Neuronal stem cell (in vitro differentiated cells): ENCODE measurements around the gene SLC27A5.

Source experiments
- DNase-seq: peaks from one replicate; pipeline ENCODE4 v3.0.0-alpha.2; 2013; ENCODE audit warnings: low spot score
- H2AFZ ChIP-seq: one replicate; pipeline ENCODE4 v1.6.1; 2013; ENCODE audit warnings: mild to moderate bottlenecking, low read length, inconsistent platforms
- H2AK5ac ChIP-seq: 2 replicates; pipeline ENCODE4 v1.6.1; 2013; ENCODE audit warnings: low read depth, mild to moderate bottlenecking, inconsistent platforms, low read length, moderate library complexity, mixed read lengths
- H2BK120ac ChIP-seq: 2 replicates; pipeline ENCODE4 v1.6.1; 2013; ENCODE audit warnings: low read depth, mild to moderate bottlenecking, inconsistent platforms, low read length, moderate library complexity, mixed read lengths
- H2BK12ac ChIP-seq: one replicate; pipeline ENCODE4 v1.6.1; 2013; ENCODE audit warnings: low read length, inconsistent platforms
- H2BK15ac ChIP-seq: 2 replicates; pipeline ENCODE4 v1.6.1; 2013; ENCODE audit warnings: mild to moderate bottlenecking, low read length, inconsistent platforms, mixed read lengths
- H2BK5ac ChIP-seq: one replicate; pipeline ENCODE4 v1.6.1; 2013; ENCODE audit warnings: inconsistent platforms, mild to moderate bottlenecking, low read length, moderate library complexity
- H3K14ac ChIP-seq: one replicate; pipeline ENCODE4 v1.6.1; 2013; ENCODE audit warnings: low read length, inconsistent platforms
- H3K18ac ChIP-seq: 2 replicates; pipeline ENCODE4 v1.6.1; 2013; ENCODE audit warnings: low read length, inconsistent platforms
- H3K23ac ChIP-seq: 2 replicates; pipeline ENCODE4 v1.6.1; 2013; ENCODE audit warnings: low read depth, mild to moderate bottlenecking, mixed read lengths, low read length, inconsistent platforms; ENCODE audit not compliant: poor library complexity
- H3K27ac ChIP-seq: replicated peaks from 3 replicates; pipeline ENCODE4 v1.5.1; 2013; ENCODE audit warnings: low read length, inconsistent platforms
- H3K27me3 ChIP-seq, 3 experiments: 2 replicates each; pipeline ENCODE4 v1.6.1; 2013; ENCODE audit warnings: low read length in 3 of 3, mild to moderate bottlenecking in 2 of 3, inconsistent platforms in 1 of 3, low read depth in 1 of 3, mixed read lengths in 1 of 3, moderate library complexity in 1 of 3; ENCODE audit not compliant: control insufficient read depth in 3 of 3, insufficient read depth in 3 of 3
- H3K36me3 ChIP-seq, 2 donors: replicated peaks in 1 of 2; 2 replicates each; pipeline ENCODE4 v1.6.1; 2013; ENCODE audit warnings: low read length in 2 of 2; ENCODE audit not compliant: control insufficient read depth in 2 of 2, insufficient read depth in 2 of 2
- H3K4ac ChIP-seq: 2 replicates; pipeline ENCODE4 v1.6.1; 2013; ENCODE audit warnings: inconsistent platforms, mild to moderate bottlenecking, low read length, moderate library complexity
- H3K4me1 ChIP-seq, 2 donors: 1 replicate in 1 of 2; 2 replicates in 1 of 2; pipeline ENCODE4 v1.6.1; 2013; ENCODE audit warnings: low read length in 2 of 2, low read depth in 1 of 2; ENCODE audit not compliant: control insufficient read depth in 2 of 2, insufficient read depth in 1 of 2
- H3K4me2 ChIP-seq: one replicate; pipeline ENCODE4 v1.6.1; 2013; ENCODE audit warnings: mild to moderate bottlenecking, low read length, inconsistent platforms; ENCODE audit not compliant: insufficient read depth, poor library complexity, severe bottlenecking
- H3K4me3 ChIP-seq, 2 donors: 2 replicates each; pipeline ENCODE4 v1.5.1; 2013; ENCODE audit warnings: low read length in 2 of 2, mild to moderate bottlenecking in 2 of 2, inconsistent platforms in 1 of 2, moderate library complexity in 1 of 2
- H3K79me1 ChIP-seq: one replicate; pipeline ENCODE4 v1.6.1; 2013; ENCODE audit warnings: low read depth, mild to moderate bottlenecking, inconsistent platforms, low read length, moderate library complexity
- H3K9ac ChIP-seq: one replicate; pipeline ENCODE4 v1.6.1; 2013; ENCODE audit warnings: mild to moderate bottlenecking, low read depth, low read length, inconsistent platforms; ENCODE audit not compliant: poor library complexity
- H3K9me3 ChIP-seq, 2 donors: replicated peaks in 1 of 2; 2 replicates each; pipeline versions ENCODE3 to v1.6.1; 2013; ENCODE audit warnings: low read length in 2 of 2, mild to moderate bottlenecking in 2 of 2, inconsistent platforms in 1 of 2, low read depth in 1 of 2, mixed read lengths in 1 of 2, moderate library complexity in 1 of 2; ENCODE audit not compliant: control insufficient read depth in 2 of 2, insufficient read depth in 1 of 2
- H4K8ac ChIP-seq: one replicate; pipeline ENCODE4 v1.6.1; 2013; ENCODE audit warnings: low read depth, mild to moderate bottlenecking, inconsistent platforms, low read length, moderate library complexity
- H4K91ac ChIP-seq: one replicate; pipeline ENCODE4 v1.6.1; 2013; ENCODE audit warnings: low read length, low read depth, mild to moderate bottlenecking, inconsistent platforms; ENCODE audit not compliant: poor library complexity
- WGBS, 2 donors: extraction: QIAGEN DNeasy Blood & Tissue Kit; methylation state at CpG; one replicate each; pipeline ENCODE4 v1.1.7; 2013; ENCODE audit warnings: missing lambda C conversion rate in 2 of 2, mixed read lengths in 1 of 2; ENCODE audit not compliant: insufficient read length in 2 of 2, insufficient replicate concordance in 1 of 2; ENCODE audit errors: extremely low coverage in 2 of 2; 5-methylcytosine and 5-hydroxymethylcytosine counted together

Gene SLC27A5

DNA sequence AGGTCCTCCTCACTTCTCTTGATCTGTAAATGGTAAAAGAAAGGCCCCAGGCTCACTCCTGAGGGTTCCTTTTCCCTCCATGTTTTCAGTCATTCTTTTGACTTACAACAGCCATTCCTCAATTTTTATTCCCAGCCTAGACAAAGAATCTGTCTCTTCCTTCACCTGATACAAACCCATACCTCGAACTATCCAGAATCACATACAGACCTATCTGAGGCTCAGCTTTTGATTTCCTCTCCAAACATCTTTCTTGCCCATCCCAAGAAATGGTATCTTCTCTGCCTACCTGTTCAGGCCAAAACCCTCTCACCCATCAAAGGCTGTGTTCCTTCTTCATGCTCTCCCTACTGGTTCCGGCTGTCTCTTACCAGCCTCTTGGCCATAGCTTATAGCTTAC, 40.9 kb upstream of the SLC27A5 start:
- H2BK120ac ChIP-seq: no peak overlapping the region
- no peak overlapping the region for H3K23ac ChIP-seq
- H3K14ac ChIP-seq: no peak overlapping the region
- no peak overlapping the region for H3K4me3 ChIP-seq
- no peak overlapping the region for H2AFZ ChIP-seq
- H3K4ac ChIP-seq: no peak overlapping the region
- no CpG with 5 or more reads among the region's 2 CpGs for WGBS, 2 donors
- H4K8ac ChIP-seq: no peak overlapping the region
- peaks cover 64 to 79% of the 10 kb centered on the region in 2 donors for H3K36me3 ChIP-seq
- no peak overlapping the region for H3K9ac ChIP-seq
- no peak overlapping the region for H3K27ac ChIP-seq
- H3K9me3 ChIP-seq: no peaks in the 10 kb centered on the region
- no peak overlapping the region for H3K18ac ChIP-seq
- H3K4me1 ChIP-seq: peaks cover 9 to 19% of the 10 kb centered on the region in 2 donors
- no peaks in the 10 kb centered on the region for H3K27me3 ChIP-seq
- H3K4me2 ChIP-seq: no peak overlapping the region
- no peak overlapping the region for H2BK5ac ChIP-seq
- DNase-seq: no peak
- H2BK12ac ChIP-seq: no peak overlapping the region
- no peak overlapping the region for H2AK5ac ChIP-seq
- H3K79me1 ChIP-seq: peaks cover 18% of the 10 kb centered on the region
- H2BK15ac ChIP-seq: no peak overlapping the region
- no peak overlapping the region for H4K91ac ChIP-seq

DNA sequence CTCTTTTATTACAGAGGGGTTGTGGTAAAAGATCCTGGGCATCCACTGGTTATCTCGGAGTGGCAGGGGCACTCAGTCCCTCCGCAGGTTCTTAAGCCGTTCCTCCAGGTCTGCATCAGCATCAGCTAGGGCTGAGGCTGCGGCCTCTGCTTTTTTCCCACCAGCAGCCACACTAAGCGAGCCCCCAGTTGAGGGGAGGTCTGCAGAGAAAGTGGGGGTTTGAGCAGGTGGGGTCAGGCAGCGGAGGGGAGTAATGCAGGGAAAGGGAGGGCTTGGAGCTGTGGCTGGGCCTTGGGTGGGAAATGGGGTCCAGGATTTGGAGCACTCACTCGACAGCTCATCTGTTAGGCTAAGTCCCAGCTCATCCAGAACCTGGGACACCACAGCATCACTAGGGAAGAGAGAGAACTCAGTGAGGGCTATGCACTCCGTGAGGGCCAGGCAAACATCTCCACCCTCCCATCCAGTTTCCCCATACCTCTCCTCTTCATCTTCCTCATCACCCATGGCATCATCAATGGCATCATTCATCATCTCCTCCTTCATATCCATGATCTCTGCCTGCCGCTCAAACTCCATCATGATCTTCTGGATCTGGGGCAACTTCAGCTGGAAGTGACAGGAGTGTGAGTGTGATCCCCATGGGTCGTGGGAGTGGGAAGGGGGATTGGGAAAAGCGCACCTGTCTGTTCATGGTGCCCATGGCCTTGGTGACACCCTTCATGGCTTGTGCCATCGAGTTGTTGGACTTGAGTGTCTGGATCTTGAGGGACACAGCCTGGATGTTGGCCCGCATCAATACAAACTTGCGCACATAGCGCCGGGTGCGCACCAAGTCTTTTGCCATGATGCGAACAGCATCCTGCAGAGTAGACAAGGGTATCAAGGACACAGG, 40.0 kb upstream of the SLC27A5 start:
- H3K27me3 ChIP-seq: no peaks in the 10 kb centered on the region
- no peak overlapping the region for H3K18ac ChIP-seq
- H3K4me3 ChIP-seq: no peak overlapping the region
- H4K91ac ChIP-seq: no peak overlapping the region
- DNase-seq: no peak
- no peak overlapping the region for H3K23ac ChIP-seq
- H2AFZ ChIP-seq: no peak overlapping the region
- H3K79me1 ChIP-seq: peaks cover 24% of the 10 kb centered on the region
- H3K36me3 ChIP-seq: peaks cover 68 to 82% of the 10 kb centered on the region in 2 donors
- no peak overlapping the region for H2BK120ac ChIP-seq
- H3K4me2 ChIP-seq: no peak overlapping the region
- no peak overlapping the region for H2BK15ac ChIP-seq
- peaks cover 3 to 15% of the 10 kb centered on the region in 2 donors for H3K4me1 ChIP-seq
- H3K4ac ChIP-seq: no peak overlapping the region
- peak overlapping the region; percentile 52 for H4K8ac ChIP-seq
- no peak overlapping the region for H2BK12ac ChIP-seq
- no CpG with 5 or more reads among the region's 18 CpGs for WGBS, 2 donors
- no peak overlapping the region for H2AK5ac ChIP-seq
- H3K9ac ChIP-seq: no peak overlapping the region
- no peak overlapping the region for H3K14ac ChIP-seq
- H2BK5ac ChIP-seq: no peak overlapping the region
- H3K9me3 ChIP-seq: peaks cover 0 to 2% of the 10 kb centered on the region in 2 donors
- no peak overlapping the region for H3K27ac ChIP-seq

DNA sequence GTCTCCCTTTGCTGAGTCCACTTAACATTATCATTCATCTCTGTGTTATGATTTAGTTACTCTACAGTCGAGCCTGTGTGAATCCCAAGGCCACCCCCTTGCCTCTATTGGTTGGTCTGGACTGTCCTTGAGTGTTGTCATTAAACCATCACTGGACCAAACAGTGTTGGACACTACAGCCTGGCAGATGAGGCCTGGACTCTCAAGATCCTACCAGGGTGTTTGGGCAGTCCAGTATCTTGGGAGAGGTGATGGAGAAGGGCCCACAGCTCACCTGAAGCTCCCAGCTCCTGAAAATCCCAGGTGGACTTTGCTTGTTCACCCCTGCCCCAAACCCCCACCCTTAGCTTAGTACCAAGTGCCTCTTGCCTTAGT, 39.3 kb upstream of the SLC27A5 start:
- H3K27me3 ChIP-seq: no peaks in the 10 kb centered on the region
- H2BK12ac ChIP-seq: no peak overlapping the region
- H3K4ac ChIP-seq: no peak overlapping the region
- H2BK5ac ChIP-seq: no peak overlapping the region
- H3K23ac ChIP-seq: no peak overlapping the region
- H2BK15ac ChIP-seq: no peak overlapping the region
- H2AFZ ChIP-seq: no peak overlapping the region
- peaks cover 68 to 82% of the 10 kb centered on the region in 2 donors for H3K36me3 ChIP-seq
- no peak overlapping the region for H4K8ac ChIP-seq
- H3K4me1 ChIP-seq: peaks cover 10 to 21% of the 10 kb centered on the region in 2 donors
- no peak overlapping the region for H4K91ac ChIP-seq
- no CpG with 5 or more reads among the region's 1 CpG for WGBS, 2 donors
- no peak overlapping the region for H3K27ac ChIP-seq
- peaks cover 22% of the 10 kb centered on the region for H3K79me1 ChIP-seq
- no peak overlapping the region for H3K4me3 ChIP-seq
- no peak overlapping the region for H3K4me2 ChIP-seq
- no peak overlapping the region for H3K18ac ChIP-seq
- no peak overlapping the region for H2BK120ac ChIP-seq
- no peak overlapping the region for H3K9ac ChIP-seq
- peaks cover 0 to 2% of the 10 kb centered on the region in 2 donors for H3K9me3 ChIP-seq
- H3K14ac ChIP-seq: no peak overlapping the region
- no peak for DNase-seq
- no peak overlapping the region for H2AK5ac ChIP-seq

DNA sequence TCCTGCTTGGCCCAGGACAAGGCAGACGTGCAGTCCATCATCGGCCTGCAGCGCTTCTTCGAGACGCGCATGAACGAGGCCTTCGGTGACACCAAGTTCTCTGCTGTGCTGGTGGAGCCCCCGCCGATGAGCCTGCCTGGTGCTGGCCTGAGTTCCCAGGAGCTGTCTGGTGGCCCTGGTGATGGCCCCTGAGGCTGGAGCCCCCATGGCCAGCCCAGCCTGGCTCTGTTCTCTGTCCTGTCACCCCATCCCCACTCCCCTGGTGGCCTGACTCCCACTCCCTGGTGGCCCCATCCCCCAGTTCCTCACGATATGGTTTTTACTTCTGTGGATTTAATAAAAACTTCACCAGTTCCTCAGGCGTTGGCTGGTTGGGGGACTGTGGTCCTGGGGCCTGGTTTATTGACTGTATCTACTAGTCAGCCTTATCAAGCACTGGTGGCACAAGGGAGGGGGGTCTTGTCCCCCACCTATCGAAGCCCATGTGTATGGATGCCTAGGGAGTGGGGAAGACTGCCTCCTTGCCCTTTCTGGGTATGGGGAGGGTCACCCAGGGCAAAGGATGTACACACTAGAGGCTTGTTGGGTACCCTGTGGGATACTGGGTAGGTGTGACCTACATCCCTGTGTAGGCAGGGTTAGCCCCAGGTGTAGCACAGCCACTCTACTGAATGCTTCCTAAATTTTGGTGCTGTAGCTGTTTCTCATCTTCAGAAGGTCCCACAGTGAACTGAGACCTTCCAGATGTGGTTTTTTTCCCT, 38.8 kb upstream of the SLC27A5 start:
- H2BK120ac ChIP-seq: no peak overlapping the region
- no peak overlapping the region for H2BK12ac ChIP-seq
- H3K27ac ChIP-seq: no peak overlapping the region
- H2AFZ ChIP-seq: no peak overlapping the region
- no peak overlapping the region for H2BK15ac ChIP-seq
- H4K8ac ChIP-seq: no peak overlapping the region
- H3K4me1 ChIP-seq: peaks cover 15 to 26% of the 10 kb centered on the region in 2 donors
- H3K23ac ChIP-seq: no peak overlapping the region
- no peak overlapping the region for H3K4ac ChIP-seq
- H3K79me1 ChIP-seq: peaks cover 24% of the 10 kb centered on the region
- H3K18ac ChIP-seq: no peak overlapping the region
- peaks cover 0 to 2% of the 10 kb centered on the region in 2 donors for H3K9me3 ChIP-seq
- DNase-seq: no peak
- no peak overlapping the region for H2BK5ac ChIP-seq
- peaks cover 71 to 82% of the 10 kb centered on the region in 2 donors for H3K36me3 ChIP-seq
- WGBS, 2 donors: no CpG with 5 or more reads among the region's 13 CpGs
- no peak overlapping the region for H4K91ac ChIP-seq
- H3K4me2 ChIP-seq: no peak overlapping the region
- H3K9ac ChIP-seq: no peak overlapping the region
- H3K4me3 ChIP-seq: no peak overlapping the region
- no peak overlapping the region for H3K14ac ChIP-seq
- no peaks in the 10 kb centered on the region for H3K27me3 ChIP-seq
- H2AK5ac ChIP-seq: no peak overlapping the region
